Measurements from ENCODE around the gene ACBD3.
A peak's percentile ranks its signal among the peaks of the same experiment; 100 is the strongest.

ACBD3 gene

DNA sequence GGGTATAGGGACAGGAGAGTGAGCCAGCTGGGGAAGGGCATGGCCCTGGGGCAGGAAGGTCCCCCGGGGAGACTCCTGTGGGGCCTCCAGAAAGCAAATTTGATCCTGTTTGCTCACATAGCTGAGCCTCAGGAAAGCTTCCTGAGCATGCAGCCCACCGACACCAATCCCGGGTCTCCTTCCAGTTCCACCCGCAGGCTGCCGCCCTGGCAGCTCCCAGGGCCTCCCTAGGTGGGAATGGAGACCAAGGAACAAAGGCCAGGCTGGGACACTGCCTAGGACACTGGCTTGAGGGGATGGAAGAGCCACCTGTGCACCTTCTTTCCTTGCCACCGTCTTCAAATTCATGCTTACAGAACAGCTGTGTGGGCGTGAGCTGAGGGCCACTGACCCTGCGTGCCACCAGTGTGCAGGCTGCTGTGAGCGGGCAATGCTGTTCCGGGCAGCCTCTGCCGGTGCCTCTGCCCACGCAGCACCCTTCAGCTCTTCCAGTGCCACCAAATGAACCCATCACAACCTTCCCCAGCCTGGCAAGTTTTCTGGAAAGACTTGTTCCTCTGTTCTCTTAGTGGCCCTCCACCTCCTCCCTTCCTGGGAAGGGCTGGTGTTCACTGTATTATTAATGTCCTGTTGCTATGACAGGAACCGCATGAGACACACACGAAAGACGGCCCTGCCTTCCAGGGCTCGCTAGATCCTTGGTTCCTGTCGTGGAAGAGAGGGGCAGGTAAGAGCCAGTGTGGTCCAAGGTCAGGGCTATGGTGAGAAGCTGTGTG is 53.6 kb downstream of the ACBD3 start:
- peak; percentile 53 for DNase-seq

DNA sequence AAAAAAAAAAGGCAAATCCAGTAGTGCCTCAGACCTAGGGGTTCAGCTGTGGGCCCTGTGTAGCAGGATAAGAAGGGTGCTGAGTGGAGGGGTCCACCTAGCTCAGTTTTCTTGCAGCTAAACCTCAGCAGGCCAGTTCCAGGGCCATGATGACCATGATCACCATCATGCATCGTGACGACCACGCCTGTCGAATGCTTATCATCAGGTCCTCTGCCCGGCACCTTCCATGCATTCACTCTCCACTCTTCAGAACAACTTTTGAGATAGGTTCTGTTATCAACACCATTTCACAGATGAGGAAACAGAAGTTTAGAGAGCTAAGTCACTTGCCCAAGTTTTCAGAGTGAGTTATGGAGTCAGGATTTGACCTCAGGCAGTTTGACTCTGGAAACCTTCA is 54.9 kb downstream of the ACBD3 start:
- DNase-seq: peak; percentile 29

DNA sequence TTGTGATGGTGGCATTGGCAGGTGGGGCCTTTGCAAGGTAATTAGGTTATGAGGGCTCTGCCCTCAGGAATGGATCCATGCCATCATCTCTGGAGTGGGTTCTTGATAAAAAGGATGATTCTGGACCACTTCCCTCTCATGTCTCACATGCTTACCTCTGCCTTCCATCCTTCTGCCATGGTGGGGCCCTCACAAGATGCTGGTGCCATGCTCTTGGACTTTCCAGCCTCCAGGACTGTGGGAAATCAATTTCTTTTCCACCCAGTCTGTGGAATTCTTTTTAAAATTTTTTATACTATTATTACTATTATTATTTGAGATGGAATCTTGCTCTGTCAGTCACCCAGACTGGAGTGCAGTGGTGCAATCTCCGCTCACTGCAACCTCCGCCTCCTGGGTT is 57.3 kb downstream of the ACBD3 start:
- DNase-seq: peak; percentile 13

DNA sequence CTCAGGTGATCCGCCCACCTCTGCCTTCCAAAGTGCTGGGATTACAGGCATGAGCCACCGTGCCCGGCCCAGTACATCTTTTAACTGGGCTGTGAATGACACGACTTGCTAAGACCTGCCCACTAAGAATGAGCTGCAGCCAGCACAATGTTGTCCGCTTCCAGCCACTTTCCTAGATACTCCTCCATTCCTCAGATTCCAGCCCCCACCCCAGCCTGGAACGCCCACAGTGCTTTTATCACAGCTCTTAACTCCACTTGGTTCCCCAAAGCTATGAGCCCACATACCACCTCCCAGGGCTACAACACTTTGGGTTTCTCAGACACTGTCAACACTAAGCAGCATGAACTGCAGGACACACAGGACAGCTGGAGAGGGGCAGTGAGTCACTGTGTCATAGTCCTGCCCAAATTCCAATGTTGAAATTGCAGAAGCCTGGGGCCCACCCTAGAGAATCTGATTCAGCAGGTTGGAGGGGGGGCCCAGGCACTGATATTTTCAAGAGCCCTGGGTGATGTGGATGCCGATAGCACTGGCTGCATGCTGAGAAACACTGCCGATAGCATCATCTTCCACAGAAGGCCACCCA is 58.0 kb downstream of the ACBD3 start:
- peak; percentile 77 for DNase-seq

DNA sequence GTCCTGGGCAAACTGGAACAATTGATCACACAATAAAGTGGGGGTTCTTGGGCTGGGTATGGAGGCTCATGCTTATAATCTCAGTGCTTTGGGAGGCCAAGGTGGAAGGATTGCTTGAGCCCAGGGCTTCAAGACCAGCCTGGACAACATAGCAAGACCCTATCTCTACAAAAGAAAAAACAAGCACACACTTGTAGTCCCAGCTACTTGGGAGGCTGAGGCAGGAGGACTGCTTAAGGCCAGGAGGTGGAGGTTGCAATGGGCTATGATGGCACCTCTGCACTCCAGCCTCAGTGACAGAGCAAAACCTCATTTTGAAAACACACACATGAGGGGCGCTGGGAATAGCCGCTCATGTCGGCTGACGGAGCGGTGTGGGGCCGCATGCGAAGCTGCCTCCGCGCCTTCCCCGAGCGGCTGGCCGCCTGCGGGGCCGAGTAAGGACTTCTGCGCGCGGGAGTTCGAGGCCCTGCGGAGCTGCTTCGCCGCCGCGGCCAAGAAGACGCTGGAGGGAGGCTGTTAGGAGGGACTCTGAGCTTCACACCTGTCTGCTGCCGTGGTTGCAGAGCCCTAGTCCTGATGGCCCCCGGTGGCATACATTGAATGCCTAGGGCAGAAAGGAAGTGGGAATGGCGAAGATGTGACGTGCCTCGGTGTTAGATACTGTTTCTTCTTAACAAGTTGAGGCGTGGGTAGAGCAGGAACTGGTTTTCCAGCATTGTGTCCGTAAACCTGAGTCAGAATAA is 59.5 kb downstream of the ACBD3 start:
- DNase-seq: peak; percentile 45

DNA sequence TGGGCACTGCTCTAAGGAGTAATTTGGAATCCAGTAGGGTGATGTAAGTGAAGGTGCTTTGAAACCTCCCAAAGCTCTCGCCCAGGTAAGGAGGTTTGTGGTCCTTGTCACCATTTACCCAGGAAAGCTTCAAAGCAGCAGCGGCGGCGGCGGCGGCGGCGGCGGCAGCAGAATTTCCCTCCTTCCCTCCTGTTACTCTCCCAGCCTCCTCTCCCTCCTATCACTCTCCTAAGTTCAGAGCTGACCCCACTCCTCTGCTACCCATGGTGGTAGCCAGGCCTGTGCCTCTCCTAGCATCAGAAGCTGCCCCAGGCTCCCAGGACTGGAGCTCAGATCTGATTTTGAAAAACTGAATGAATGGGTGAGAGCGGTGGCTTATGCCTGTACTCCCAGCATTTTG is 60.7 kb downstream of the ACBD3 start:
- peak; percentile 34 for DNase-seq

DNA sequence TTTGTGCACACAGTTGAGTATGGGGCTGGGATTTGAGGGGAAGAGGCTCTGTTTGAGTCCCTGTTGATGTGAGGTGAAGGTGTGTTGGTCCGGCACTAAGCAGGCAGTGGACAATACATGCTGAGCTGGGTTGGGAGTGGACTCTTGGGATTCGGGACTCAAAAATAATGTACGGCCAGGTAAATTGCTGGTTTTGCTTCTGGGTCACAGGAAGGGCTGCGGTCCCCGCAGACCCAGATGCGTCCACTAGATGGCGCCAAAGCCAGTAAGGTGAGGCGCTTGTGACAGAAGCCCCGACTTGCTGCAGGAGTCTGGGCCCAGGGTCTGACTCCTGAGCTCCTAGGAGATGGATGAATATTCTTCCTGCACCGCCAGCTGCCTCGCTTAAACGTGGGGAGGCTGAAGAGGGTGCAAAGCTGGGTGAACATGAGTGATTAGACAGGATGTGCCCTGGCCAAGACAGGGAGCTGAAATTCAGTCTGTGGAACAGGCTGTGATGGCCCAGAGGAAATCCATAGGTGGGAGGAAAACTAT is 61.4 kb downstream of the ACBD3 start:
- peak; percentile 93 for DNase-seq

DNA sequence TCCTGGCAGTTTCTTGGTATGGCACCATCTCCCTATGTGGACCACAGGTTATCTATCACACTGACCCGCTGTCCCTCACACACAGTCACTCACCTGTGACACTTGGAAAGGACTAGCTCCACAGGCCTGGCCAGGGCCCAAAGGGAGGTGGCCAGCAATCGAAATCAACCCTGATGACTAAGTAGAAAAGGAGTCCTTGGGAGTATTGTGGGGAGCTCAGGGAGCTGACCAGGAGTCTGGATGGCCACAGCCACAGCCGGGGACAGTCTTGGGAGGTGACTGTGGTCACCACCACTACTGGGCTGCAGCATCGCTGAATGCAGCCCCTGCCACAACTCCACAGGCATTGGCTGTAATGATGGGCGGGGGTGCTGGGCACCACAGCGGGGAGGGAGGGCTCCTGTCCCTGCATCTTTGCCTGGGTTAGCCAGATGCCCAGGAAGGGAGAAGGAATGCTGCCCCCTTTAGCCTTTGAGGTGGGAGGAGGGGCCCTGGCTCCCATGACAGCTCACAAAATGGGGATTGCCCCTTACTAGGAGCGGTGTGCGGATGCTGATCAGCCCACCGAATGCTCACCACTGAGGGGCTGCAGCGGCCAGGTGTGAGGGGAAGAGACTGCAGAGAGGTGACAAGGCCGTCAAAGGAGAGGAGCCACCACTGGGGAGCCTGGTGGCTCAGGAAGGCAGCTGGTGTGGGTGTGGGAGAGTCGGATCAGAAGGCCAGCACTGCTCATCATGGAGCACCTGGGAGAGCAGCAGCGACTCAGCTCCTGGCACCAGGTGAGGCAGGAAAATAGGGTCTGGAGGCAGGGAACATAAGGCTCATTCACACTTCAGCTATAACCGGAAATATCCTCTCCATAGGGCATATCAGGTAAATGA is 62.7 kb downstream of the ACBD3 start:
- peak; percentile 54 for DNase-seq

DNA sequence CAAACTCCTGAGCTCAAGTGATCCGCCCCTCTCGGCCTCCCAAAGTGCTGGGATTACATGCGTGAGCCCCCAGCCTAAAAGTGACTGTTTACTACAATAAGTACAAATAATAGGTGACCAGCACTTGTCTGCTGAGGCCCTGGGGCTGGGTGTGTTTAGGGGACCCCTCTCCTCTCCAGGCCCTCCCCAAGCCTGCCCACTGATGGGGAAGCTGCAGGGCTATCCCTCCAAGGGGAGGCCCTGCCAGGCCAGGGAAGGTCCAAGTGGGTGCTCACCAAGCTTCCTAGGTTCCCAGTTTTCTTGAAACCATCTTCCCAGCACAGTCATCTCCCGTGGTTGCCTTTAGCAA is 63.4 kb downstream of the ACBD3 start:
- no peak for DNase-seq

DNA sequence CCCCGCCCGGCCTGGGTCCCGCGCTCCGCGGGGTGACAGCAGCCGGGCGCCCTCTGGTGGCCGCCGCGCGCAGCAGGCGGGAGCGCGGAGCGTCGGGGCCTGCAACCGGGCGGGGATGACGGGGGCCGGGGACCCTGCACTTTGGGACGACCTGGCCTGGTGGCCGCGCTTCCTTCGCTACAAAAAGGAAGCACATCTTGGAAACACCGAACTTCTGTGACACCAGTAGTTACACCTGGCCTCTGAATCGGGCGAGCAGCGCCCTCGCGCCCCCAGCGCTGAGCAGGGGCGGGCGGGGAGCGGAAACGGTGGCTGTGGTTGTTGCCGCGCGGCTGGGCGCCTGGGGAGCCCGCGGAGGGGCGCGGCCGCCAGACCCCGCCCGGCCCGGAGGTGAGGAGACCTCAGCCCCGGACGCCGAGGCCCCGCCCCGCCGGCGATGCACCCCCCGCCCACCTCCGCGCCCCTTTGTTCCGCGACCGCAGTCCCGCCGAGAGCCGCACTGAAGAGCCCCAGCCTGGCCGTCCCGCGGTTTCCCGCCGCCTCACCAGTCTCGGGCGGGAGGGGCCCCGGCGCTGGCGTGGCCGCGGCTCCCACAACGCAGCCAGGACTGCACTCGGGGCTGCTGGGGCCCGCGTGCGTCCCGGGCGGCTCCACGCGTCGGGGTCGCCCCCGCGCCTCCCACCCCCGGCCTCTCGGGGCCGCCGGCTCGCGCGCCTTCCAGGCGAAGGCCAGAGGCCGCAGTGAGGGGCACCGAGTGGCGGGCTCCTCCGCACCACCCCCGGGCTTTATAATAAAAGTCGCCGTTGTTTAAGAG is 64.7 kb downstream of the ACBD3 start:
- DNase-seq: peak; percentile 84

DNA sequence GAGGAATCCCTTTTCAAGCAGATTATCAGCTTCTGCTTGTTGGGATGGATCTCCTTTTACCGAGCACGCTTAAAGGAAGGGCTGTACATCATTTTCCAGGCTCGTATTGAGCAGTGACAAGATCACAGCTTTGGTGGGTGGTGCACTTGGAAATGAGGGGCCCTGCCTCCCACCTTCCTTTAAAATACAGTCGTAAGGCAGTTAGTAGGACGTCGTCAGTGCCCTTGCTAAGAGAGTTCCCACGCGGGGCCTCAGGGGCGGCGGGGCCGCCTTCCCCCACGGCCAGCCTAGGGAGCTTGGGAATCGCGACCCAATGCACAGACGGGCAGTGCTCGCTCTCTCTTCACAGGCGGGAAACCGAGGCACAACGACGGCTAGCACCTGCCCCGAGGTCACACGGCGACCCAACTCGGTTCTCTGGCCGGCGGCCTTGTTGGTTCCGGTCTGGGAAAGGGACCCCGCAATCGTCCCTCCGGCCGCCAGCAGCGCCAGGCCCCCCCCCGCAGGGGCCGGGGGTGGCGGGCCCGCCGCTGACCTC is 65.4 kb downstream of the ACBD3 start:
- no peak for DNase-seq

DNA sequence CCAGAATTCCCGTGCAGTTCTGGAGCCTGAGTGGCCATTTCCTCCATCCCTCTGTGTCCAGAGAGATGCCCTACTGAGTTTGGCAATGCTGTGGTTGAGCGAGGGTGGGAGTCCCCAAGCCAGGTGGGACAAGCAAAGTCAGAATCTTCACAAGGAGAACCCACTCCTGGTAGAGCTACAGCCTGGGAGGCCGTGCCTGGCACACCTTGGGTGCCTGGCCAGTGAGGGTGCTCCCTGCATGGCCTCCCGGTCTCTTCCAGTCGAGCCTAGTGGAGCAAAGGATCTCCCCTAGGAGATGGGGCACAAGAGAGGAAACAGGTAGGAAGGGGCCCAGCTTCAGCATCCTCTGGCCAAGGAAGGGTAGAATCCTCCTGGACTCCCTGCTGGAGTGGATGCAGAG is 66.1 kb downstream of the ACBD3 start:
- DNase-seq: no peak

DNA sequence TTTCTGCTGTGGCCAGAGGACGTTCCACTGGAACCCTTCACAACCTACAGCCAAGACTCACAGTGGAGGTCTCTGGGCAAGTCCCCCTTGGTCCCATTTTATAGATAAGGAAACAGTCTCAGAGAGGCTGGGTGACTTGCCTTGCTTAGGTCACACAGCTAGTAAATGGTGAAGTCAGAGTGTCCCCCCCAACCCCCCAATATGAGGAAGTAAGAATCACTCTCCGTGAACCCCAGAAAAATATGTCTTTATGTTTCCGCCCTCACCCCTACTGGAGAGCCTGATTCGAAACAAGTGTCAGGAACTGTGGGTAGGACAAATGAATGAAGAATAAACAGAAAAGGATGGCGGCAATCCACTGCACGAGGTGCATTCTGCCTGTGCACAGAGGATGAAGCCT is 67.4 kb downstream of the ACBD3 start:
- no peak for DNase-seq

DNA sequence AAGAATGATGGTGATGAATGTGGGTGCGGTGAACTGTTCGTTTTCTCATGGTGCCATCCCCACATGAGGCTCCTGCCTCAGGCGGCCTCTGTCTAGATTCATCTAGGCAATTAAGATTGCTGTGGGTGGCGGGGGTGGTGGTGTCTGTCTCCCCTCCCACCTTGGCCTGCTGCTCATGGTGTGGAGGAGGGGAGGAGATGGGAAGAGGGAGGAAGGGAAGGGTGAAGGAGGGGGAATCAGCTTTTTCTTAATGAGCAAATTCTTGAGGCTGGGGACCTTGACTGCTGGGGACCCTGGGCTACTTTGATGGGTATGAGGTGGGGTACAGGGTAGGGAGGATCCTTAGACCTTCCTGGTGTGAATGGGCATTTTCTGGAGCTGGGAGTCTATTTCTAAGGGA is 68.2 kb downstream of the ACBD3 start:
- DNase-seq: no peak

DNA sequence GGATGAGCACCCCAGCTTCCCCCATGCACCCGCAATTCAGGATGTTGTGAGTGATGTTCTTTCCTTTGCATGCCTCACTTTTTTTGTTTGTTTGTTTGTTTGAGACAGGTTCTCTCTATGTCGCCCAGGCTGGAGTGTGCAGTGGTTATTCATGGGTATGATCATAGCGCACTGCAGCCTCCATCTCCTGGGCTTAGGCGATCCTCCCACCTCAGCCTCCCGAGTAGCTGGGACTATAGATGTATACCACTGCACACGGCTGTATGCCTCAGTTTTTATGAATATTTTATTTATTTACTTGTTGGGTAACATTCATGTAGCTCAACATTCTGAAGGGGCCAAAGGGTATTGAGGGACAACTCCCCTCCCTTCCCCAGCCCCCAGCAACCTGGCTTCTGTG is 69.2 kb downstream of the ACBD3 start:
- DNase-seq: no peak

DNA sequence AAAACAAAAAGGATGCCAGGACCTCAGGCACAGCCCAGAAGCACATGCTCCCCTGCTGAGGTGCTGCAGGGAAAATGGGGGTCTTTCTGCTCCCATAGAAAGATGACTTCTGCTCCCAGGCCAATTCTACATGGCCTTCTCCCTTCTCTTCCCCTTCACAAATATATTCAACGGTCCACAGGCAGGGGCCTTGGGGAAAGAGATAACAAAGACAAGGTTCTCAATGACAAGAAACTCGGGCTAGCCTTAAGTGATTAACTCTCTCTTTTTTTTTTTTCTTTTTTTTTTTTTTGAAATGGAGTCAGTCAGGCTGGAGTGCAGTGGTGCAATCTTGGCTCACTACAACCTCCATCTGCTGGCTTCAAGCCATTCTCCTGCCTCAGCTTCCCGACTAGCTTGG is 69.9 kb downstream of the ACBD3 start:
- no peak for DNase-seq

DNA sequence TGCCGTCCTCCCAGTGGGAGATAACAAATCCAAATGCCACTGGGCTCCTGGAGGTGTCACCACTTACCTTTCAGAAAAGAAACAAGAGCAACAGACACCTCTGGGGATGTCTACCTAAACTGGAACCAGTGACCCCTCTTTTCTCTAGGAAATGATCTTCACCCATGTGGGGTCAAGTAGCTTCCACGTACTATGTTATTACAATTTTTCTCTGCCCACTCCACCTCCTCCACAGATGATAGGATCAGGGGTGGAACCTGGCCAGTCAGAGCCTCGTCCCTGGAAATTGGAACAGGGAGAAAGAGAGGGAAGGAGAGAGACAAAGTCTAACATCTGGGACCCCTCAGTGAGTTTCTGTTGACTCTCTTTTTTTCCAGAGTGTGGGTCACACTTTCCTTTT is 73.9 kb downstream of the ACBD3 start:
- no peak for DNase-seq

DNA sequence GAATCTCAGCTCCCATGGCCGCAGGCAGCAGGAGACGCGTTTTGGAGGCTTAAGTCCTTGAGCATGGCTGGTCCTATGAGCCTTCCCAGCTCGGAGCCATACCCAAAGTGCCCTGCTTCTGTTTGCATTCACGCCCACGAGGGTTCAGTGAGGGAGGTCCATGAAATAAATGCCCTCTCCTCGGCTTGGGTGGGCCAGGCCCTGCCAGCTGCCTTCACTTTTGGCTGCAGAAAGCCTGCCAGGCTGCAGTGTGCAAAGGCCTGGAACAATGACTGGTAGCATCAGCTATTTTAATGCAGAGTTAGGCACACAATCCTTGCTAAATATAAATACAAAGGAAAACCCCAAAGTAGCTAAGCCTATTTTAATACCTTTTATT is 74.7 kb downstream of the ACBD3 start:
- DNase-seq: no peak

DNA sequence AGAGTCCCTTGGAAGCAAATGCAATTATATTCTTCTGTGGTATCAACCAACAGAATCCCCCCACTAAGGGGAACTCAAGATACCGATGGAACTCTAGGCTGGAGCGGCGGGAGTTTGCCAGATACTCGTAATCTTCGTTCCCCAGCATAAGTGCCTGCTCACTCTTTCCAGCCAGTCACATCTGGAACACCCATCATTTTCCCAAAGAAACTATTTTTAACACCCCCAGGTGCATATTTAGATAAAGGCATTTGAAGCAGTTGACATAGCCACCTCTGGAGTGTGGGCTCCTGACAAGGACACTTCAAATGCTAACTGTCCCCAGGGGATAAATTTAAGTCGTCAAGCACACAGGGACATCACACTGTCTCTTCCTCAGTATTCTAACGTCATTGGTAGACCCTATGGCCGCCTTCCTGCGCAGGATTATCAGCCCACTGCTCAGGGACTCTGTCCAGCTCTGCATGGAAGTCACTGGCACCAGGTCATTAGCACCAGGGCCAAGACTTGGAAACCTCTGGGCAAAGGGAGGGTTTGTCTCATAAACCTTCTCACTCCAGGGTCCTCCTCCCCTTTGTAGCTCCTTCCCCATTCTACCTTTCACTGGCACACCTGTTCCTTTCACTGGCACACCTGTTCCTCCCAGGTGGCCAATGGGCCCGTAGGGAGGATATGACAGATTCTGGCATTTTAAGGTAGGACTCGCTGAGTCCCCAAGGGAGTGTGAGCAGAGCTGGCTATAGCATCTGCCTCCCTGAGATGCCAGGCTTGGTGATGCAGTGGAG is 75.3 kb downstream of the ACBD3 start:
- DNase-seq: no peak

DNA sequence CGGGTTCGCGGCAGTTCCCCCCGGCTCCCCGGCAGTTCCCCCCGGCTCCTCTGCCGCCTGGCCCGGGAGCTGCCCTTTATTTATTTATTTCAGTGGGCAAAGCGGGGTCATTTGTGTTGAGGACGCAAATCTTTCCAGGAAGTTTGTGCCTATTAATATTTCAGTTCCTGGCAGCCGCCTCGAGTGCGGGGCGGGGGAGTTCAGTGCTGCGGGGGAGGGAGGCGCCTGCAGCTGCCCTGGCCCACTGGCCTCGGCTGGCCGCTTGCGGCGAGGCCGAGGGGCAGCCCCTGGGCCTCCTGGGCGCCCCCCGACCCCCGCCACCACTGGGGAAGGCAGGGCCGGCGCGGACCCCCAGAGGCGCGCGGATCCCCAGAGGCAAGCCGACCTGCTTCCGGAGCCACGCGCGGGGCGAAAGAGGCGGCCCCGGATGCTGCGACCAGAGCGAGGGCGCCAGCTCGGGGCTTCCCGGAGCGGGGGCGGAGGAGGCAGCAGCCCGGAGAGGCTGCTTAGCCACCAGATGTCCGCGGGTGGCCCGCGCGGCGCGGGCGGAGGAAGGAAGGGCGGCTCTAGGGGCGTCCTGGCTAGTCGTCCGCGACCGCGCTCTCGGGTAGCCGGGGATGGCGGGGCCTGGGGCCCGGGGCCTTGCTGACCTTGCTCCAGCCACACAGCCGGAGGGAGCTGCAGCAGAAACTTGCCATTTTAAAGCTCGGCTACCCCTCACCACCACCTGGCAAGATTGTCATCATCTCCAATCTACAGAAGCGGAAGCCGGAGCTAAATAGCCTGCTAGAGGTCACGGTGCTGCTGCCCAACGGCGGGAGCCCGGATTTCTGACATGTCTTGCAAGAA is 76.1 kb downstream of the ACBD3 start:
- DNase-seq: peak; percentile 81

Data from islet precursor cell (in vitro differentiated cells).